Bone marrow (tissue), 2 donors: ENCODE data around the gene PTPRN2.
"Not testable (repeated sequence)": the region's sequence is repeated elsewhere in the genome, so short reads cannot be mapped to it uniquely, and the experiment has no call there.

Source experiments
- DNase-seq, 2 donors: peaks; one replicate each; lab custom pipeline; 2025; lab: John Stamatoyannopoulos, UW

The PTPRN2 gene

DNA sequence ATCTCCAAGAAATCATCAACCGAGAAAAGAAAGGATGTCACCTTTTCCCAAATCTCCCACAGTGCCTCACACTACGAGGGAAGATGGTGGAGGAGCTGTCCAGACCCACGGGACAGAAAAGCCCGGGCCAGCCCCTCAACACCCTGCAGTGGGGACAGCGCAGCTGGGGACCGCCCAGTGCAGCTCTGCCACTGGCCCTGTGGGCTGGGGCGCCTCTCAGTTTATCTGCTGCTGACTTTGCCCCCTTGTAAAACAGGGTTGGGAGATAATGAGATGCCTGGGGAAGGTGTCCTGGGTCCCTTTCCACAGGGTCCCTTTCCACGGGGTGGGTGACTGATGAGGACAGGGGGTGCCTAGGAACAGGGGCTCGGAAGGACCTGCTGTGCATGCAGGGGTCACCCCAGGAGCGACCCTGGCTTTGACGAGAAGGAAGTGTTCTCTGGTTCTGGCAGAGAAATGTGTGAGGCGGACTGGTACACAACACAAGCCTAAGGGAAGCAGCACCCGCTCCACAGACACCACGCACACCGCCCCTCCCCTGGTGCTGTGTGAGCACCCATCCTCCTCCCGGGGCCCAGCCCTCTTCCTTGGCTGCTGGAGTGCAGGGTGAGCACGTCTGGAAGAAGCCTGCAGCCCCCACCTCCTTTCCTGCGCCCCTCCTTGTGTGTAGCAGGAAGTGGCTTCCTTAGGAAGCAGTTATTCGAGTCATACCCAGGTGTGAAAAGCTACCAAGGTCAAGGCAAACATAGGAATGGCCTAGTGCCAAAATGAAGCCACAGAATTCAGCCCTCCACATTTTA is 911.0 kb downstream of the PTPRN2 start:
- no peak for DNase-seq

DNA sequence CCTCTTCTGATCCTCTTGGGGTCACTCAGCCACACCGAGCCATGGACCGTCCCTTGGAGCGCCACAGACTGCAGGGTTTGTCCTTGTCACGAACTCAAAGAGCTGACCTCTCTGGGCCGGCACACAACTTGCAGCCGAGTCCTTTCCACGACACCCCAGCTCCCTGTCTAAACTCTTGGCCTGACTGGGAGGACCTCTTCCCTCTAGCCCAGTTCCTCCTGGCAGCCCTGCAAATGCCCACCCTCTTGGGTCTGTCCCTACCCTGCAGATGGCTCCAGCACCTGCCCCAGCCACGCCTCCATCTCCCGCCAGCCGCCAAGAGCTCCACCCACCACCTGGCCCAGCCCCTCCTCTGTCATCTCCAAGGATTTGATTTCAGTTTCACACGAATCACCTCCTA is 911.6 kb downstream of the PTPRN2 start:
- no peak for DNase-seq

DNA sequence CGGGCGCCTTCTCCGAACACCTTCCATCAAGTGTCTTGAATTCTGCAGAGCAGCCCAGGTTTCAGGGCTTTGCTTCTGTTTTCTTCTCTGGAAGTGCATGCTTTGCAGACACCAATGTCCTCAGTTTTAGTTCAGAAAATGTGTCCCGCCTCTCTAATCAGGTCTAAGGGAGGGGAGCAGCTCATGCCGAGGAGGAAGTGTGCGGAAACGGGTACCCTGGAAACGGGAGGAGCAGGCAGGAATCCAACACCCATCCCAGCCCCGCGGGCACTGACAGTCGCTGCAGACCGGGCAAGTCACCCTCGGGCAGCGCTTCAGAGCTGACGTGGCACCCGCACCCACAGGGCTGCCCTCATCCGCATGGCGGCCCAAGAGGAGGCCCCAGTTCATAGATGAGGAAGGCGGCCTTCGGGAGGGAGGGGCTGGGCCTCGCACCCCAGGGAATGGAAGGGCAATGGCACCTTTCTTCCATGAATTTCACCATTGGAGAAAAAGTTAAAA is 912.1 kb downstream of the PTPRN2 start:
- DNase-seq: no peak

DNA sequence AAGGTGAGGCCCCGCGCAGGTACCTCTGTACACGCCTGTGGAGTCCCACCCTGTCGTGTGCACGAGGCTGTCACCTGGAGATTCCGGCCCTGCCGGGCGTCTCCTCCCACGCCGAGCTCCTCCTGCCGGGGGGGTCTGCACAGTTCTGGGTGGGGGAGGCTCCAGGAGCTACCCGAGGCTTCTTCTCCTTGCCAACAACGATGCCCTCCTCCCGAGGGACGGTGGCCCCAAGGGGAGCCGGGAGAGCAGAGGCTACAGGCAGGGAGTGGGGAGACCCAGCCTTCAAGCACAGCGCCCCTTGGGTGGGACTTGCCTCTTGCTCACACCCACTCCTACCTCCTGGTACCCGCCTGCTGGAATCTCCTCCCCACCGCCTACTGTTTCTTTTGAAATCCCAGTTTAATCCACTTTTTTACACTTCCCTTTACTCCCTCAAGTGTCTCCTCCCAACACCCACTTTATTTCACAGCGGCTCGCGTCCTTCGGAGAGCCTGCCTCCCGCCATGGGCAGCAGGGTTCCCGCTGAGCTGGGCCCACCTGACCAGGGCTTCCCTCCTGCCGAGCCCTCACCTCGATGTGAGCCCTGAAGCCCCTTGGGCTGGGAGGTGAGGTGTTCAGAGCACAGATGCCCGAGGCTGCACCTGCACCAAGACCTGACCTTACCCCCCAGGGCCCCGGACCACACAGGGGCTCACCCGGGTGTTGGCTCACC is 912.8 kb downstream of the PTPRN2 start:
- no peak for DNase-seq

DNA sequence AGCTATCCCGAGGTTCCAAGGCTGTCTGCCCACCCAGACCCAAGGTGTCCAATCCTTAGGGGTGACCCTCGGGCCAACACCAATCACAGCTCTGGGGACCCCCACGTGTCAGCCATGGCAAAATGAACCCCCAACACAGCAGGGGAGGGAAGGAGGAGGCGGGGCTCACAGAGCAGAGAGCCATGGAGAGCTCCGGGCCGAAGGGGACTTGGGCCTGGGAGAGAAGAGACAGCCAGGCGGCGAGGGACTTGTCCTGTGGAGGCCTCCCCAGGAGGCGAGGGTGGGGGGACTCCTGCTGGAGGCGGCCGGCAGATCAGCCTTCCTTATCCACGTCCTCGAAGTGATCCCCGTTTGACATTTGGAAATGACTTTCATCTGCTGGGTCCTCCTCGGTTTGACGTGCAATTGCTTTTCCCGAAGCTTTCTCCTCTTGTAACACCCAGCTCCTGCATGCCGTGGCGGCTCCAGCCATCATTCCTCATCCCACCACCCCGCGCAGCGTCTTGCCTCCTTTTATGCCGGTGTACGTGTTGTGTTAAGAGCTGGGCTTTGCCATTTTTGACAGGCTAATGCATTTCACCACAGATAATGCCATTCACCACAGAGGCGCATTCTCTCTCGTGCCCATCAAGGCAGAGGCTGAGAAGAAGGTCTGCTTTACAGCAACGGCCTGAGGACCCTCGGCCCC is 913.5 kb downstream of the PTPRN2 start:
- DNase-seq: no peak

DNA sequence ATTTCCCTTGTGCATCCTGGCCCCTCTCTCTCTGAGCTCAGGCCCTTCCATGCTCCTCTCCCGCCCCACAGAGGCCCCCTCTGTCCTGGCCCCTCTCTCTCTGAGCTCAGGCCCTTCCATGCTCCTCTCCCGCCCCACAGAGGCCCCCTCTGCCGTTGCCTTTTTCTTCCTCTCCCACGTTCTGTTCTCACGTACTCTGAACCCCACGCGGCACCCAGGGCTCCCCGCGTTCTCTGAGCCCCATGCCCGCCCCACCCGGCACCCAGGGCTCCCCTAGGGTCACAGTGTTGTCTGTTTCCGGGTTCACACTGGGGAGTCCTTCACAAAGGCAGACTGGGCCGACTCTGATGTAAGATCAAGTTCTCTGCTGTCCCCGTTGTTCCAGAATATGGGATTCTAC is 914.0 kb downstream of the PTPRN2 start:
- no peak for DNase-seq

DNA sequence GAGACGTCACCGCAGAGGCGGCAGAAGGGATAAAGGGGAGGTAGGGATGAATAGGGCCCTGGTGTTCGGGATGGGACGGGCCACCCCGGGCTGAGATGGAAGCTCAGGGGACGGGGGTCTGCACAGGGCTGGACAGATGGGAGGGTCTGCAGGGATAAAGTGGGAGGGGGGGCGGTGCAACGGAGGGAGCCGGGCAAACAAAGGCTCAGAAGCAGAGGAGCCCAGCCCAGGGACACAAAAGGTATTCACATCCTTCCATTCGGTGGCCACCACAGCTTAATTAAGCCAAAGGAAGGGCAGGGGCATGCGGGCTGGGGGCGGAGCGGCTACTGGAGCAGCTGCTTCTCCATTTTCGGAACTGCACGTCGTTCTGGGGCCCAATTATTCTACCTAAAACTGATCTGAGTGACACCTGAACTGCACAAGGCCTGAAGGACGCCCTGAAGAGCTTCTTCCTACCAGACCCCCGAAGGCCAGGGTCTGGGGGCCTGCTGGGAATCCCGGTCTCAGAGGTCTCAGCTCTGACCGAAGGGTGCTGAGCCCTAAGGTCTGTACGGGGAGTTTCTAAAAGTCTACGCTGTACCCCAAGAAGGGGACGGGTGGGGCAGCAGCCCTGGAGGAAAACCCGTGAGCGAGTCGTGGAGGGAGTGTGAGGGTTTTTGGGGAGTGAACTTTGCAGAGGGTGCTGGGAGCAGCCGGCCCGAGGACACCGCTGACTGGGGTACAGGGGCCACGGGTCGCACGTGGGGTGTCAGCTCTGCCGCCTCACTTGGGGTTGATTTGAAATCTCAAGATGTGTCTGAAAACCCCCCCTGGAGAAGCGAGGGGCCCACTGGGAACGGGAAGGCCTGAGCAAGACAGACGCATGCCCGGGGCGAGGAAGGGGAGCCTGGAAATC is 916.0 kb downstream of the PTPRN2 start:
- no peak for DNase-seq

DNA sequence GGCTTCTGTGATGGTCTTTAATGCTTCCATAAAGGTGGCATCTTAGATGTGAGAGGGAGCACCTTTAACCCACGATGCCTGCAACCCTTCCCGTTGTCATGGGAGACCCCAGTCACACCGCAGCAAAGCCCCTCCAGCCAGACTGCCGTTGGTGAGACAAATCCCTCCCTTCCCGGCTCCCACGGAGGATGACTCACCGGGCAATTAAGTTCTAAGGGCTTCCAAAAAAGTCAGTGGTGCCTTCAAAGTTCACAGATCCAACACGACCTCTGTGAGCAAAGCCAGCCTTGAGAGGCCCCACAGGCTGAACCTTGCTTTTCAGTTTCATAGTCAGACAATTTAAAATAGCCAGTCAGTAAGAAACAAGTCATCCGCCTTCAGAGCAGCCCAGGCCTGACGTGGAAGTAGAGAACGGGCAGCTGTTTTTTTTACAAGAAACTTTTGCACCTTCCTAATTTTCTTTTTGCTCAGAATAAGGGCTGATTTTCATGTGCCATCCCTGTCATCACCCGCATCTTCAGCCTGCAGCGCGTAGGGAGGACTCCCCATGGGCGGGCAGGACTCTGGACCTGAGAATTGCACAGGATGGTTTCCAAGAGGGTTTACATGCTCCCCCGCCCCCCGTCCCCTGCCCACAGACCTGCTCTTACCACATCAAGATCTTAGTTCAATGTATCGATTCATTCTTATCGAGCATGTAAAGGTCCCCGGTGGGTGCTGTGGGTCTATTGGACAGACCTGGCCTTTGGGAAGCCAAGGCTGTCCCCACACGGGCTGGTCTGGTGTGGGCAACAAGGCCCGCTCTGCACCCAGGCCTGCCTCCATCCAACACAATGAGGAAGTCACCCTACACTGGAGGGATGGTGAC is 916.9 kb downstream of the PTPRN2 start:
- no peak for DNase-seq

DNA sequence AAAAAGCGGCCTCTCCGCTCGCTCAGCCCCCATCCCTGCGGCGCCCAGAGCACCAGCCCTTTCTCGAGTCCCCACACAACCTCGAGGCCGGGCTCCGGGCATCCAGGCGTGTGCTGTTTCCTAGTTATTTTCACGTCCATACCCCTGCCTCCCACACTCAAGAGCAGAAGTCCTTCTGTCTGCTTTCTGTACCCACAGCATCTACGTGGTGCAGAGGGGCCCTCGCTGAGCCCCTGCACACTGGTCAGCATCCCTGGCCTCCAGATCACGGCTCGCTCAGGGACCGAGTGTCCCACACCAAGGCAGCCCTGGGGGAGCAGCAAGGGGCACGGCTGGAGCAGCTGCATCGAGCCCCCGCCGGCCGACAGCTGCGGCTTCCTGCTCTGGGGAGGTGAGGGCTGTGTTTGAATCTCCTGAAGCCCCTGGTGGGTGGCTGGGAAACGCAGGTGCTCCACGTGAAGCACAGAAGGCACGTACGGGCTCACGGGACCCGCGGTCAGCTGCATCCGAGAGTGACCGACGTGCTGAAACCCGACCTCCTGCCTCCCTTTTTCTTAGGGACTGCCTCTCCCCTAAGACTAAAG is 917.8 kb downstream of the PTPRN2 start:
- DNase-seq: no peak

DNA sequence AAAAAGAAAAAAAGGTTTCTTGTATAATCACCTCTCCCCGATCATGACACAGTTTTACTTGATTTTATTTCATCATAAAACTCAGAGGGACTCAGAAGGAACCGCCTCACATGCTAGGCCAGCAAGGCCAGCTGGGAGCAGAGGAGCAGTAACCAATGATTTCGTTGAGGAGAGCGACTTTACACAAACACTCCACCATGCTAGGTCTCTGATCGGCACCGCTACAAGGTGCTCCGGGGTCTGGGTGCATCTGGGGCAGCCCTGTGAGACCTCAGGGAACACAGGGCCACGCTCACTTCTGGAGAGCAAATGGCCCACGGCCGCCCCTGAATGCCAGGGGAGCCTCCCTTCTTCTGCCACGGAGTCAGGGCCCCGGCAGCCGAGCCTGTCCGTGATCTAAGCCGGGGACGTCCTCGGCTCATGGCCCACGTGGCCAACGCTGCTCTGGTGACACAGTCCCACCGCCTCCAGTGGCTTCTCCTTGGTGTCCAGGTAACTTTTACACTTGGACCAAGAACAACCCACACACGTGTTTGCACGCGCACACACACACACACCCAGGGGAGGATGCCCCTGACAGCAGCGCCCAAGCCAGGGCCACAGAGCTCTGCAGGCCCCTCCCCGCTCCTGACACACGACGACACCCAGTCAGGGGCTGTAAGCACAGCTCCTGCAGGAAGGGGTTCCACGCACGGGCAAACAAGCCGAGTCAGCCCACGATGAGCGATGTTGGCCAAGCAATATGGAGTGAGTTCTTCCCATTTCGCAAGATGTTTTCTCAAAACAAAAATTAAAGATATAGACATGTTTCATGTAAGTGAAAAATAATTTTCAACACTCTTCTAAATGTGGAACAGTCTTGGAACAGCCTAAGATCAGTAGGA is 918.5 kb downstream of the PTPRN2 start:
- DNase-seq: no peak

DNA sequence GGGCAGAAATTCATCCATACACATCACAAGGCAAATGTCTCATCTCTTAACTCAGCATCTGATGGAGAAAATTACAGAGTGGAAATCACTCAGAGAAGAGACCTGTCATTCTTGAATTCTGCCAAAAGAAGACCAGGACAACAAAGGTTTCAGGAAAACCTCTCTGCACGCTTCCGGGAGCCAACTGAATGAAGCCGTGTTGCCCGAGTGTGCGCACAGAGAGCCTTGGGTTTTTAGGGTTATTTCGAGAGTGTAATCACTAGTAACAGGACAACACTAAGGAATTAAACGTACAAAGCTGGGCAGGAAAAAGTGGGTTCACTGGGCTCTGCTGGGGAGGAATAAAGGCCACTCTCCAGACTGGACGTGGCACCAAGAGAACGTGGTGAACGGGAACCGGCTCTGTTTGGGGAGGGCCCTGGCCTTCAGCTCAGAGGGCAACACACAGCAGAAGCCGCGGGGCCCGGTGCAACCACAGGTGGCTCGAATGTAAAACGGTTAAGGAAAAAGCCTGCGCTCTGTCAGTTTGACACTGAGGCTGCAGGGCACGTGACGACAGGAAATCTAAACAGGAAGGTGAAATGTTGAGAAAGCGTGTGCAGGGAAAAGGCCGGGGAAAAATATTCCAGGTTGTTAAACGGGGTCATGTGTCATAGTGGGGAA is 919.3 kb downstream of the PTPRN2 start:
- no peak for DNase-seq

DNA sequence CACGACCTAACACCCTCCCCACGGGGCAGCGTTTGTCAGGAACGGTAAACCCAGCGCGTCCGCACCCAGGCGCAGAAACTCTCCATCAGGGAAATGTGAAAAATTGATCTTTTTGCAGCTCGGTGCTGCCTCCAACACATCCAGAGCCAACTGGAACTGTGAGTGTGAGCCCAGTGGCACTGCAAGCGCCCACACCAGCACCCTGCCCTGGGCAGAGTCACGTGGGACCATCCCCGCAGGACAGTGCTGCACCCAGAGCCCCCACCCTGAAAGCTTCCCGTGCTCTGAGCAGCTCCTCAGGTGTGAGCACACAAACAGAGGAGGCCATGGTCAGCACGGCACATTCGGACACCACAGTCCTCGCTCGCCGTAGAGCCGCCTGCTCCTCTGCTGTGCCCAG is 919.9 kb downstream of the PTPRN2 start:
- DNase-seq: no peak

DNA sequence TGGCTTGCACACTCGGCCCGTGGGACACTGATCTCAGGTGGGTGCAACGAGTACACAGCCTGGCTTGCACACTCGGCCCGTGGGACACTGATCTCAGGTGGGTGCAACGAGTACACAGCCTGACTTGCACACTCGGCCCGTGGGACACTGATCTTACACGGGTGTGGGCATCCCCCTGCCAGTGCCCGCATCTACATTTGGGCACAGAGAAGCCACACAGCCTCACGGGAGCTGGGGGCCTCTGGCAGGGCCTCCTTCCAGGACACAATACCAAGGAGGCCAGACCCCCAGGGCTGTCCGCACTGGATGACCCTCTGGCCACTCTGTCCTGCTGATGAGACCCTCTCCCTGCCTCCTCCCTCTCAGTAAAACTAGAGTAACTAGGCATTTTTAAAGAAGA is 920.4 kb downstream of the PTPRN2 start:
- DNase-seq: no peak

DNA sequence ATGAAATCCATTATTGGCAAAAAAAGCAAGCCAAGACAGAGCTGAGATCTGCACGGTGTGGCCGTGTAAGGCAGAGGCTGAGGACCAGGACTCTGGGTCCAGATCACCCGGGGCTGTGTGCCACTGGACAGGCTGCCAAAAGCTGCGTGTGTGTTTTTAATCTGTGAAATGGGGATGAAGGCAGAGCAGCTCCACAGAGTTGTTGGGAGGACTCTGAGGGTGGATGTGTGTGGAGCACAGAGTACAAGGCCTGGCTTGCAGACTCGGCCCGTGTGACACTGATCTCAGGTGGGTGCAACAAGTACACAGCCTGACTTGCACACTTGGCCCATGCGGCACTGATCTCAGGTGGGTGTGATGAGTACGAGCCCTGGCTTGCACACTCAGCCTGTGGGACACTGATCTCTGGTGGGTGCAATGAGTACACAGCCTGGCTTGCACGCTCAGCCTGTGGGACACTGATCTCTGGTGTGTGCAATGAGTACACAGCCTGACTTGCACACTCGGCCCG is 921.0 kb downstream of the PTPRN2 start:
- DNase-seq: no peak

DNA sequence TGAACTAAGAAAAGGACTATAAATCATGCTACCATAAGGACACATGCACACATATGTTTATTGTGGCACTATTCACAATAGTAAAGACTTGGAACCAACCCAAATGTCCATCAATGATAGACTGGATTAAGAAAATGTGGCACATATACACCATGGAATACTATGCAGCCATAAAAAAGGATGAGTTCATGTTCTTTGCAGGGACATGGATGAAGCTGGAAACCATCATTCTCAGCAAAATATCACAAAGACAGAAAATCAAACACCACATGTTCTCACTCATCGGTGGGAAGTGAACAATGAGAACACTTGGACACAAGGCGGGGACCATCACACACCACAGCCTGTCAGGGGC is 922.0 kb downstream of the PTPRN2 start:
- not testable (repeated sequence) for DNase-seq

DNA sequence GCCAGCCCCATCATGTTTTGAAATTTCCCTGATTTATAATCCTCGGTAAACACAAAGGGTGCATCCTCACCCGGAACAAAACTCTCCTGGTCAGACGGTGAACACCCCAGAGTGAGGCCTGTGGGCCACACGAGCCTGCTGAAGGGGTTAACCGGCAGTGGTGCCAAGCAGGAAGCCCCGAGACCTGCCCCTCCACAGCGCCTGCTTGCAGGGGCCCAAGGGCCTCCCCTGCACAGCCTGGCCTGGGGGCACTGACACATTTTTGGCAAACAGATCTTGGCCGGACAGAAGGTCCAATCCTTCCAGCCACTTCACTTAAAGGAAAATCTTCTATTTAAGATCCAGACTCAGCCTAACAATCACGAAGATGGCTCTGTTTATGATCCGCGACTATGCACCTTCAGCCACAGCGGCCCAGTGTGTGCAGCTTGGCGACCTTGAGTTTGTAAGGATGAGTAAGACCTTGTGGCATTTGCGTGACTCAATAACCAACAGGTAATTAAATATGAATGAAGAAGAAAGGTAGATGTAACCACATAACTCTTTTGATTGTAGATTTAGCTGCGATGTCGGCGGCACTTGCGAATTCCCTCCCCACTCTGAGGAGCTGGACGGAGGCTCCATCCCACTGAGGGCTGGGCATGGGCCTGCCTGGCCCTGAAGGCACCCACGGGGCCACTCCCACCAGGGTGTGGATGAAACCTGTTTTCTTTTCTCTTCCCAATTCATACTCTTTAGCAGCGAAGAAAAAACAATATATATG is 922.6 kb downstream of the PTPRN2 start:
- no peak for DNase-seq

DNA sequence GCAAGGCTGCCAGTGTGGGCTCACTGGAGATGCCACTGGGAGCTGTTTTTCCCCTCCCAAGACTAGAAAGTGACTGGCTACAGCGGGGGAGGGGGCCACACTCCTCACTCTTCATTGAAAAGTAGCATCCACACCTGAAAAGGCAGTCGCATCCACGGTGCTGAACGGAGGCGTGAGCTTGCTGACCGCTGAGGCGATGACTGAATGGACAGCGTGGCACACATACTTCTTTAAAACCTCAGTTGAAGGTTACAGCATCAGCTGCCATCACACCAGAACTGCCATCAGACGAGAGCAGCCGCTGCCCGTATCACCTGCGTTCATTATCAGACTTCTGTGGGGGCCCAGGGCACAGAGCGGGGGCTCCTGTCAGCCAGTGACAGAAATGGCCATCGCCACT is 923.6 kb downstream of the PTPRN2 start:
- DNase-seq: no peak
